H1 (cell line): Measurements from ENCODE around the gene SH3PXD2B. TPM values are rescaled to one million over a fixed set of nuclear protein-coding genes. Genes with fewer than 3 reads are reported as not detected.

ENCODE experiments used
- CTCF ChIA-PET: fragments of 300-600 bp; sonication (Branson Sonifier 250); formaldehyde crosslinking; loops from one replicate; lab custom pipeline; 2021; ENCODE audit not compliant: partially characterized antibody; lab: Charles Lee
- POLR2A ChIA-PET: fragments of 300-600 bp; sonication (Branson Sonifier 250); formaldehyde crosslinking; loops from one replicate; lab custom pipeline; 2021; ENCODE audit warnings: inconsistent platforms; ENCODE audit not compliant: partially characterized antibody; lab: Charles Lee
- DNase-seq, 2 experiments: peaks; one replicate each; pipeline versions ENCODE4 v3.0.0 to v3.0.0-alpha.2; 2010 to 2022; ENCODE audit warnings: low spot score in 2 of 2, low read depth in 1 of 2, mixed read lengths in 1 of 2
- FAIRE-seq: peaks from 2 replicates; lab custom pipeline; 2011; peaks lifted over from hg19 to GRCh38; lab: Jason Lieb, UNC
- H2AFZ ChIP-seq: 2 replicates; pipeline ENCODE4 v1.8.1; 2012; ENCODE audit warnings: low read length, inconsistent platforms
- H2AK5ac ChIP-seq: 2 replicates; pipeline ENCODE4 v1.6.1; 2013; ENCODE audit warnings: low read depth, low read length
- H2BK120ac ChIP-seq: replicated peaks from 2 replicates; pipeline ENCODE3; 2013; ENCODE audit warnings: low read depth, low read length, inconsistent platforms
- H2BK12ac ChIP-seq: 2 replicates; pipeline ENCODE4 v1.6.1; 2013; ENCODE audit warnings: low read depth, low read length
- H2BK15ac ChIP-seq: 2 replicates; pipeline ENCODE4 v1.6.1; 2013; ENCODE audit warnings: low read length
- H2BK20ac ChIP-seq: 2 replicates; pipeline ENCODE4 v1.6.1; 2013; ENCODE audit warnings: low read length
- H2BK5ac ChIP-seq: 2 replicates; pipeline ENCODE4 v1.6.1; 2013; ENCODE audit warnings: low read depth, low read length
- H3K14ac ChIP-seq: 2 replicates; pipeline ENCODE4 v1.6.1; 2013; ENCODE audit warnings: inconsistent platforms; ENCODE audit not compliant: insufficient read length
- H3K18ac ChIP-seq: 2 replicates; pipeline ENCODE4 v1.6.1; 2013; ENCODE audit warnings: low read length; ENCODE audit errors: extremely low read depth
- H3K23ac ChIP-seq: 2 replicates; pipeline ENCODE4 v1.6.1; 2013; ENCODE audit warnings: inconsistent platforms; ENCODE audit not compliant: insufficient read length
- H3K23me2 ChIP-seq: 2 replicates; pipeline ENCODE4 v1.6.1; 2013; ENCODE audit warnings: low read depth, low read length
- H3K27ac ChIP-seq: 2 replicates; pipeline ENCODE4 v1.6.1; 2011; ENCODE audit warnings: low read depth, low read length, inconsistent platforms
- H3K27me3 ChIP-seq, 4 experiments: replicated peaks in 1 of 4; 1 replicate in 1 of 4; 2 replicates in 3 of 4; pipeline versions ENCODE4 v1.6.1 to v1.8.1; 2011 to 2013; ENCODE audit warnings: low read length in 3 of 4, mild to moderate bottlenecking in 3 of 4, inconsistent platforms in 2 of 4, mixed read lengths in 2 of 4, moderate library complexity in 1 of 4; ENCODE audit not compliant: control insufficient read depth in 3 of 4, insufficient read depth in 3 of 4; ENCODE audit errors: extremely low read depth in 1 of 4
- H3K36me3 ChIP-seq, 4 experiments: 2 replicates each; pipeline versions ENCODE4 v1.6.1 to v1.8.1; 2011 to 2013; ENCODE audit warnings: mild to moderate bottlenecking in 4 of 4, low read length in 3 of 4, moderate library complexity in 2 of 4, control low read depth in 1 of 4, inconsistent platforms in 1 of 4; ENCODE audit not compliant: insufficient read depth in 4 of 4, control insufficient read depth in 2 of 4
- H3K4ac ChIP-seq: replicated peaks from 2 replicates; pipeline ENCODE3; 2013; ENCODE audit warnings: low read length, low read depth, mixed read lengths, inconsistent platforms; ENCODE audit not compliant: insufficient read length
- H3K4me1 ChIP-seq, 4 experiments: replicated peaks in 1 of 4; 1 replicate in 1 of 4; 2 replicates in 3 of 4; pipeline versions ENCODE4 v1.6.1 to v1.8.1; 2011 to 2013; ENCODE audit warnings: low read length in 3 of 4, inconsistent platforms in 2 of 4, mixed read lengths in 1 of 4; ENCODE audit not compliant: insufficient read depth in 4 of 4, control insufficient read depth in 3 of 4
- H3K4me2 ChIP-seq, 2 experiments: 2 replicates each; pipeline versions ENCODE4 v1.6.1 to v1.8.1; 2011 to 2013; ENCODE audit warnings: low read depth in 2 of 2, low read length in 2 of 2, control low read depth in 1 of 2, inconsistent platforms in 1 of 2, mild to moderate bottlenecking in 1 of 2; ENCODE audit not compliant: insufficient read depth in 1 of 2
- H3K4me3 ChIP-seq, 4 experiments: fragments of 200-600, 300-600 bp in 1 of 4; sonication (generic), shearing (Covaris generic), sonication (Bioruptor Twin) in 1 of 4; 2 replicates each; pipeline versions ENCODE4 v1.5.1 to v1.8.1; 2011 to 2016; ENCODE audit warnings: low read length in 4 of 4, low read depth in 3 of 4, control low read depth in 2 of 4, inconsistent platforms in 2 of 4, mild to moderate bottlenecking in 2 of 4, mixed read lengths in 1 of 4, moderate library complexity in 1 of 4; ENCODE audit not compliant: insufficient read depth in 2 of 4; ENCODE audit errors: extremely low read depth in 1 of 4
- H3K56ac ChIP-seq: replicated peaks from 2 replicates; pipeline ENCODE3; 2013; ENCODE audit warnings: low read depth, mild to moderate bottlenecking, mixed read lengths, low read length, inconsistent platforms; ENCODE audit not compliant: insufficient read length
- H3K79me1 ChIP-seq: 2 replicates; pipeline ENCODE4 v1.6.1; 2013; ENCODE audit warnings: low read depth, low read length, control low read depth
- H3K79me2 ChIP-seq, 2 experiments: 2 replicates each; pipeline versions ENCODE4 v1.6.1 to v1.8.1; 2012 to 2013; ENCODE audit warnings: low read length in 2 of 2, mild to moderate bottlenecking in 2 of 2, inconsistent platforms in 1 of 2; ENCODE audit not compliant: insufficient read depth in 2 of 2, control insufficient read depth in 1 of 2
- H3K9ac ChIP-seq, 4 experiments: replicated peaks in 1 of 4; 1 replicate in 1 of 4; 2 replicates in 3 of 4; pipeline versions ENCODE4 v1.6.1 to v1.8.1; 2011 to 2013; ENCODE audit warnings: low read depth in 3 of 4, low read length in 3 of 4, control low read depth in 2 of 4, mild to moderate bottlenecking in 2 of 4, moderate library complexity in 2 of 4, inconsistent platforms in 1 of 4; ENCODE audit errors: extremely low read depth in 1 of 4
- H3K9me3 ChIP-seq, 2 experiments: 2 replicates each; pipeline versions ENCODE4 v1.6.1 to v1.8.1; 2012 to 2013; ENCODE audit warnings: mild to moderate bottlenecking in 2 of 2, moderate library complexity in 2 of 2, control low read depth in 1 of 2, inconsistent platforms in 1 of 2, low read depth in 1 of 2, low read length in 1 of 2, mixed read lengths in 1 of 2; ENCODE audit not compliant: insufficient read depth in 2 of 2
- H4K20me1 ChIP-seq, 2 experiments: replicated peaks in 1 of 2; 2 replicates each; pipeline versions ENCODE3 to v1.8.1; 2011 to 2013; ENCODE audit warnings: inconsistent platforms in 2 of 2, low read length in 2 of 2, mild to moderate bottlenecking in 1 of 2; ENCODE audit not compliant: insufficient read depth in 2 of 2, control insufficient read depth in 1 of 2
- H4K5ac ChIP-seq: 2 replicates; pipeline ENCODE4 v1.6.1; 2013; ENCODE audit warnings: low read length, low read depth, mixed read lengths, inconsistent platforms; ENCODE audit not compliant: insufficient read length
- H4K8ac ChIP-seq: 2 replicates; pipeline ENCODE4 v1.8.0; 2013; ENCODE audit warnings: mild to moderate bottlenecking, moderate library complexity, low read length, inconsistent platforms; ENCODE audit not compliant: insufficient read depth; ENCODE audit errors: extremely low read depth
- H4K91ac ChIP-seq: replicated peaks from 2 replicates; pipeline ENCODE3; 2013; ENCODE audit warnings: low read length, mixed read lengths, inconsistent platforms; ENCODE audit not compliant: insufficient read length
- BACH1 ChIP-seq: IDR thresholded peaks from 2 replicates; pipeline ENCODE4 v1.6.1; 2012; ENCODE audit warnings: low read length, improper control_type of control experiment
- CBX5 ChIP-seq: fragments of 300-800, 300-1000 bp; sonication (generic); IDR thresholded peaks from 2 replicates; pipeline ENCODE4 v1.7.1; 2016; ENCODE audit warnings: antibody characterized with exemption, low read length, low read depth
- JUN ChIP-seq: IDR thresholded peaks from 2 replicates; pipeline ENCODE4 v1.6.1; 2011; ENCODE audit warnings: low read depth, mild to moderate bottlenecking, improper control_type of control experiment, low read length
- KDM5A ChIP-seq: fragments of 200-600 bp; IDR thresholded peaks from 2 replicates; pipeline ENCODE4 v1.7.1; 2012; ENCODE audit warnings: mild to moderate bottlenecking, low read length, inconsistent platforms, mixed read lengths
- NANOG ChIP-seq: IDR thresholded peaks from 2 replicates; pipeline ENCODE4 v1.6.1; 2011; ENCODE audit warnings: low read length, low read depth, mild to moderate bottlenecking, inconsistent platforms; ENCODE audit not compliant: insufficient read depth, poor library complexity, severe bottlenecking
- POLR2AphosphoS5 ChIP-seq: IDR thresholded peaks from 2 replicates; pipeline ENCODE4 v1.6.1; 2011; ENCODE audit warnings: low read depth, low read length
- SRF ChIP-seq: IDR thresholded peaks from 2 replicates; pipeline ENCODE4 v1.6.1; 2011; ENCODE audit warnings: mild to moderate bottlenecking, low read depth, low read length, moderate library complexity
- SUZ12 ChIP-seq: fragments of 200-600 bp; sonication (generic); IDR thresholded peaks from 2 replicates; pipeline ENCODE4 v1.6.1; 2012; ENCODE audit warnings: mild to moderate bottlenecking, inconsistent platforms, low read length, moderate library complexity, mixed read lengths
- YY1 ChIP-seq: IDR thresholded peaks from 2 replicates; pipeline ENCODE4 v1.6.1; 2011; ENCODE audit warnings: low read depth, mild to moderate bottlenecking, low read length
- WGBS, 2 experiments: shearing (Covaris generic) in 1 of 2; methylation state at CpG; one replicate each; pipeline versions ENCODE4 v1.1.6 to v1.1.7; 2013 to 2015; ENCODE audit warnings: low lambda C conversion rate in 2 of 2, mixed read lengths in 2 of 2, inconsistent platforms in 1 of 2, low coverage in 1 of 2, missing lambda C conversion rate in 1 of 2; ENCODE audit not compliant: insufficient replicate concordance in 2 of 2, insufficient coverage in 1 of 2, insufficient read length in 1 of 2; ENCODE audit errors: extremely low coverage in 1 of 2, missing lambda C conversion rate in 1 of 2; 5-methylcytosine and 5-hydroxymethylcytosine counted together
- polyA plus RNA-seq, 7 experiments: library from polyadenylated mRNA; depleted of rRNA in 3 of 7; stranded (reverse) in 5 of 7; unstranded in 2 of 7; fragments of >200 nt in 5 of 7; fragments of 200-250 nt in 2 of 7; gene quantifications; 1 replicate in 5 of 7; 2 replicates in 1 of 7; 4 replicates in 1 of 7; pipeline versions ENCODE4 v1.2.1 to v1.2.3, GENCODE V29; 2011 to 2013; ENCODE audit warnings: missing spikeins in 2 of 7, mixed read lengths in 2 of 7
- total RNA-seq: library from RNA; stranded (reverse); fragmentation: NEBNext Ultra II Directional; extraction: Animal tissue kit (Norgen Biotek cat#: 25700); gene quantifications from 2 replicates; pipeline ENCODE4 v1.2.1, GENCODE V29; 2021
- TF ChIP-seq, protein P1 (sequence below): IDR thresholded peaks from 2 replicates; pipeline ENCODE4 v1.6.1; 2012; ENCODE audit warnings: low read length, inconsistent platforms

Gene SH3PXD2B
- total and polyA plus RNA-seq, 2 of the 8 experiments (the other 6 are each of a cell fraction or from before 2014, with no cell fraction given) = 32.9 to 72.9 TPM

DNA sequence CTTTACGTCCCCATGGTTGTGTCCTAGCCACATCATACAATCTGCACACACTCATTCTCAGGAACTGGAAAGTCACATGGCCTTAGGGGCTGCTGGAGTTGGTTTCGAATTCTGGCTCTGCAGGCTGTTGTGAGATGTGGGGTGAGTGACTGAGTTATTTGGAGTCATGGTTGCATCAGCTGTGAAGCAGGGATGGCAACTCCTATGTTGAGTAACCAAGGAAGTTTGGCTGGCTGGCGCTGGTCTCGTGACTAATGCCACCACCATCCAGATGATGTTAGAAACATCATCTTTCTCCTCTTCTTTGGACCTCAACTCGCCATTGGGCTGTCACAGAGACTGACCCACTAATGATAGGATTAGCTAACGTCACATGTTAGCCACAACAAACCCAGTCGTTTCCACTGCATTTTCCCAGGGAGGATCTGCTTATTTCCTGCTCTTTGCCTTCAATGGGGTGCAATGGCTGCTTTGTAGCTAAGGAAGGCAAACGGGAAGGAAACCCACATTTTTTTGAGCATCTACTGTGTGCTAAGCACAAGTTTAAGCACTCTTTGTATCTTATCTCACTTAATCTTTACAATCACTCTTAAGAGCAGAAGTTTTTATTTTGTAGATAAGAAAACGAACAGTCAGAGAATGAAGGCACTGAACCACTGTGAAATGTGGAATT lies 92.6 kb downstream of the SH3PXD2B start:
- H3K4me3 ChIP-seq = no peak overlapping the region
- H3K4me2 ChIP-seq = no peak overlapping the region
- FAIRE-seq (no peak), DNase-seq (no peak)
- no peak for TF ChIP-seq CBX5
- no peak for TF ChIP-seq SUZ12
- no peak for TF ChIP-seq KDM5A
- no peak for TF ChIP-seq POLR2AphosphoS5
- no peak for TF ChIP-seq SRF
- TF ChIP-seq YY1 = no peak
- TF ChIP-seq, protein P1, sequence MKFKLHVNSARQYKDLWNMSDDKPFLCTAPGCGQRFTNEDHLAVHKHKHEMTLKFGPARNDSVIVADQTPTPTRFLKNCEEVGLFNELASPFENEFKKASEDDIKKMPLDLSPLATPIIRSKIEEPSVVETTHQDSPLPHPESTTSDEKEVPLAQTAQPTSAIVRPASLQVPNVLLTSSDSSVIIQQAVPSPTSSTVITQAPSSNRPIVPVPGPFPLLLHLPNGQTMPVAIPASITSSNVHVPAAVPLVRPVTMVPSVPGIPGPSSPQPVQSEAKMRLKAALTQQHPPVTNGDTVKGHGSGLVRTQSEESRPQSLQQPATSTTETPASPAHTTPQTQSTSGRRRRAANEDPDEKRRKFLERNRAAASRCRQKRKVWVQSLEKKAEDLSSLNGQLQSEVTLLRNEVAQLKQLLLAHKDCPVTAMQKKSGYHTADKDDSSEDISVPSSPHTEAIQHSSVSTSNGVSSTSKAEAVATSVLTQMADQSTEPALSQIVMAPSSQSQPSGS = no peak
- no peak for TF ChIP-seq BACH1
- no peak for TF ChIP-seq JUN
- no peak for TF ChIP-seq NANOG
- H3K4me1 ChIP-seq = no peaks in the 10 kb centered on the region
- H4K8ac ChIP-seq = no peak overlapping the region
- peaks cover 2% of the 10 kb centered on the region; the same call in 1 of the 2 replicates for H3K23me2 ChIP-seq
- H2BK15ac ChIP-seq = no peak overlapping the region
- no peak overlapping the region for H3K27ac ChIP-seq
- peaks cover 4 to 53% (median 22%) of the 10 kb centered on the region in 4 experiments; a peak in 7 of 8 replicates for H3K36me3 ChIP-seq
- H3K27me3 ChIP-seq = no peaks in the 10 kb centered on the region
- H2BK5ac ChIP-seq = 0 out of 2 replicates have a peak overlapping the region, but pooled peaks have one; percentile 54
- no peak overlapping the region for H3K4ac ChIP-seq
- H3K9ac ChIP-seq = no peak overlapping the region
- H4K5ac ChIP-seq = no peak overlapping the region
- H4K91ac ChIP-seq = no peak overlapping the region
- H2BK20ac ChIP-seq = no peak overlapping the region
- H3K79me1 ChIP-seq = no peaks in the 10 kb centered on the region
- WGBS, 2 experiments = 93% methylated on average over 9 of the region's 9 CpGs; no CpG with 5 or more reads in 1 of the 2 experiments
- POLR2A ChIA-PET = no interaction called here
- no peak overlapping the region for H3K18ac ChIP-seq
- no peak overlapping the region for H3K23ac ChIP-seq
- no peak overlapping the region for H3K14ac ChIP-seq
- no peak overlapping the region for H2BK120ac ChIP-seq
- peaks cover 3 to 5% of the 10 kb centered on the region in 2 experiments for H4K20me1 ChIP-seq
- H3K56ac ChIP-seq = no peak overlapping the region
- H2AK5ac ChIP-seq = no peak overlapping the region
- CTCF ChIA-PET = no interaction called here
- H3K79me2 ChIP-seq = no peaks in the 10 kb centered on the region
- no peak overlapping the region for H2BK12ac ChIP-seq
- H3K9me3 ChIP-seq = no peaks in the 10 kb centered on the region
- no peak overlapping the region for H2AFZ ChIP-seq
